Fibroblast of mammary gland (primary cell): ENCODE data around the gene ITGA7.
A peak's percentile ranks its signal among the peaks of the same experiment; 100 is the strongest.

Experiments used
- DNase-seq: peaks from one replicate; pipeline ENCODE4 v3.0.0-alpha.2; 2010; ENCODE audit warnings: low read depth
- H3K4me3 ChIP-seq: 2 replicates; pipeline ENCODE4 v1.5.1; 2011; ENCODE audit warnings: low read depth, mild to moderate bottlenecking, low read length, moderate library complexity; ENCODE audit not compliant: control insufficient read depth
- CTCF ChIP-seq: conservative IDR thresholded peaks from 2 replicates; pipeline ENCODE4 v1.5.1; 2011; ENCODE audit warnings: low read depth, low read length, inconsistent platforms; ENCODE audit not compliant: control insufficient read depth, insufficient read depth

ITGA7 gene

GRCh38 chr12:55685671-55686070, 22.0 kb downstream of the ITGA7 start:
- TF ChIP-seq CTCF = no peak
- H3K4me3 ChIP-seq = no peak overlapping the region

GRCh38 chr12:55684761-55685370, 22.8 kb downstream of the ITGA7 start:
- H3K4me3 ChIP-seq = no peak overlapping the region
- TF ChIP-seq CTCF = no peak
- no peak for DNase-seq

More at GRCh38 chr12:55685671-55686070, 22.0 kb downstream of the ITGA7 start:
- no peak for DNase-seq

DNA sequence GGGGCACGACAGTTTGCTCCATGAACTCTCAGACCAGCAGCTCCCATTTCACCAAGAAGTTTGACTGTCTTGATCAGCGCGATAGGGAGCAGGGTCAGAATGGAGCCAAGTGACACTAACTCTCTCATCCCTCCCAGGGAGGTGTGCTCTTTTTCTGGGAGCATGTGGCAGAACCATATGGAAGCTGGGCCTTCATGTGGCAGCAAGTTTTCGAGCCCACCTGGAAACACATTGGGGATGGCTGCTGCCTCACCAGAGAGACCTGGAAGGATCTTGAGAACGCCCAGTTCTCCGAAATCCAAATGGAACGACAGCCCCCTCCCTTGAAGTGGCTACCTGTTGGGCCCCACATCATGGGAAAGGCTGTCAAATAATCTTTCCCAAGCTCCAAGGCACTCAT, 24.0 kb downstream of the ITGA7 start:
- TF ChIP-seq CTCF = no peak
- no peak for DNase-seq
- no peak overlapping the region for H3K4me3 ChIP-seq

- no peak for TF ChIP-seq CTCF
- H3K4me3 ChIP-seq = peak overlapping the region; percentile 29
- no peak for DNase-seq
Observed at GRCh38 chr12:55682087-55682796, 25.5 kb downstream of the ITGA7 start.

GRCh38 chr12:55681142-55682077, 26.3 kb downstream of the ITGA7 start:
- peak overlapping the region; percentile 29 for H3K4me3 ChIP-seq
- DNase-seq = peak; percentile 80
- TF ChIP-seq CTCF = peak; percentile 58

DNA sequence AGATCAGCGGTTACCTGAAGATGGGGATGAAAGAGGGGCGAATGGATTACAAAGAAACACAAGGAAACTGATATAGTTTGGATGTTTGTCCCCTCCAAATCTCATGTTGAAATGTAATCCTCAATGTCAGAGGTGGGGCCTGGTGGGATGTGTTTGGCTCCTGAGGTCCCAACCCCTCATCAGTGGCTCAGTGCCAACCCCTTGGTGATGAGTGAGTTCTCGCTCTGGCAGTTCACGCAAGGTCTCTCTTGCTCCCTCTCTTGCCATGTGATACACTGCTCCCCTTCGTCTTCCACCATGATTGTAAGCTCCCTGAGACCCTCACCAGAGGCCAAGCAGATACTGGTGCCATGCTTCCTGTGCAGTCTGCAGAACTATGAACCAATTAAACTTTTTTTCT, 28.0 kb downstream of the ITGA7 start:
- DNase-seq = no peak
- H3K4me3 ChIP-seq = no peak overlapping the region
- no peak for TF ChIP-seq CTCF
